ENCODE data around the gene ARHGAP44. TPM values are rescaled to one million over a fixed set of nuclear protein-coding genes. Genes with fewer than 3 reads are reported as not detected.
A peak's percentile ranks its signal among the peaks of the same experiment; 100 is the strongest.

The ARHGAP44 gene
- total RNA-seq, 2 experiments from 2014 or later = not detected

DNA sequence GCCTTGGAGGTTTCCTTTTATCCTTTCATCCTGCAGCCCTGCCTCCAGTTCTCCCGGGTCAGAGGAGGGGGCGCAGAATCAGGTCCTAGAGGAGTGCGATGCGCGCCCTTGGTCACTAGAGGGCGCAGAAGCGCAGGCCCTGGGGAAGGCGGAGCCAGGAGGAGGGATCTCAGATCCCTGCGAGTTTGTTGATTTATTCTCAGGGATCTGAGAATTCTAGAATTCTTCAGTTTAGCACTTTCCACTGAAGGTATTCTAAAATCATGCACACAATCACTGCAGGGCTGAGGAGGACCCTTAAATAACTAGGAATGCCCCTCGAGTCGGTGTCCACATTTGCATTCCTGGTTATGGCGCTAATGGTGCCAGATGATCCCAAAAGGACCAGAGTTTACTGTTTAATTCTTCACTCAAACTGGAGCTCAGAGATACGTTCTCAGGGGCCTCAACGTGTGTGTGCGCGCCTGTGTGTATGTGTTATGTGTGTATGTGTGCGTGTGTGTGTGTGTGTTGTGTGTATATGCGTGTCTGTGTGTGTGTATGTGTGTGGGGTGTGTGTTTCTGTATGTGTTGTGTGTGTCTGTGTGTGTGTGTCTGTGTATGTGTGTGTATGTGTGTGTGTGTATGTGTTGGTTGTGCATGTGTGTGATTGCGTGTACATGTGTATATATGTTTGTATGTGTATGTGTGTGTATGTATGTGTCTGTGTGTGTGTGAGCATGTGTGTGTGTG lies 235.4 kb downstream of the ARHGAP44 start:
- no peaks in the 10 kb centered on the region for H3K9me3 Mint-ChIP-seq
- TF ChIP-seq, protein P1, sequence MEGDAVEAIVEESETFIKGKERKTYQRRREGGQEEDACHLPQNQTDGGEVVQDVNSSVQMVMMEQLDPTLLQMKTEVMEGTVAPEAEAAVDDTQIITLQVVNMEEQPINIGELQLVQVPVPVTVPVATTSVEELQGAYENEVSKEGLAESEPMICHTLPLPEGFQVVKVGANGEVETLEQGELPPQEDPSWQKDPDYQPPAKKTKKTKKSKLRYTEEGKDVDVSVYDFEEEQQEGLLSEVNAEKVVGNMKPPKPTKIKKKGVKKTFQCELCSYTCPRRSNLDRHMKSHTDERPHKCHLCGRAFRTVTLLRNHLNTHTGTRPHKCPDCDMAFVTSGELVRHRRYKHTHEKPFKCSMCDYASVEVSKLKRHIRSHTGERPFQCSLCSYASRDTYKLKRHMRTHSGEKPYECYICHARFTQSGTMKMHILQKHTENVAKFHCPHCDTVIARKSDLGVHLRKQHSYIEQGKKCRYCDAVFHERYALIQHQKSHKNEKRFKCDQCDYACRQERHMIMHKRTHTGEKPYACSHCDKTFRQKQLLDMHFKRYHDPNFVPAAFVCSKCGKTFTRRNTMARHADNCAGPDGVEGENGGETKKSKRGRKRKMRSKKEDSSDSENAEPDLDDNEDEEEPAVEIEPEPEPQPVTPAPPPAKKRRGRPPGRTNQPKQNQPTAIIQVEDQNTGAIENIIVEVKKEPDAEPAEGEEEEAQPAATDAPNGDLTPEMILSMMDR (IDR thresholded peaks at IDR 0.05) = peak; percentile 98
- peaks cover 6% of the 10 kb centered on the region for H3K4me1 Mint-ChIP-seq (ENCODE audit: low read depth)
- Histone ChIP-seq H3K36me3 (ENCODE audit: insufficient read depth, low read length) (no peaks in the 10 kb centered on the region), H3K9me3 (ENCODE audit: control insufficient read depth in 1 of 2, insufficient read depth in 1 of 2, low read length in 2 of 2) (no peaks in the 10 kb centered on the region), H3K27me3 (ENCODE audit: control insufficient read depth in 1 of 2, insufficient read depth in 2 of 2, low read length in 2 of 2) (no peaks in the 10 kb centered on the region), H3K4me1 (ENCODE audit: insufficient read depth, low read length) (peaks cover 9% of the 10 kb centered on the region), H3K4me3 (ENCODE audit: low read length) (peak overlapping the region; percentile 16), H3K27ac (ENCODE audit: low read depth in 1 of 2, low read length in 2 of 2) (no peak overlapping the region)
- intact Hi-C loops (cut with DNase I, micrococcal nuclease) = loop anchor here in 1 of 2 experiments (10.0 kb wide), 2 partner anchors 1040 to 1180 kb away; partner anchors contain the start of gene COX10
- no peaks in the 10 kb centered on the region for H3K36me3 Mint-ChIP-seq (ENCODE audit: low read depth)
- H3K4me3 Mint-ChIP-seq = no peak overlapping the region
- POLR2A ChIA-PET = no interaction called here
- DNase-seq (peak; percentile 39 to 82 (median 54)), ATAC-seq (ENCODE audit: poor library complexity) (peak; percentile 100)
- CTCF ChIA-PET = no interaction called here
- no peak overlapping the region for H3K27ac Mint-ChIP-seq
- peaks cover 17% of the 10 kb centered on the region for H3K27me3 Mint-ChIP-seq

DNA sequence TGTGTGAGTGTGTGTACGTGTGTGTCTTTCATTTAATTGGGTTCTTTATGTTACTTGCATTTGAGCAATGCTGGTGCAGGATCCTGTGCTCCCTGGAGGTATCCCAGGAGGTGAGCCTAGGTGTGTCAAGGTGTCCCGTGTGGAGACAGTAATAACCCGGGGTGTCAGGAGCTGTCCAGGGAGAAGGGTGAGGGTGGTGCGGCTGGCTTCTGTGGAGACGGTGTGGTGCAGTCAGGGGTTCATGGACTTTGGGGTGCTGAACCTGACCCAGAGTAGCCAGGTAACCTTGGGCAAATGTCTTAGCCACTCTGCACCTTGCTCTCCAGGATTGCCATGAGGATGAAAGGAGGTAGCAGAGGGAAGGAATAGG lies 235.9 kb downstream of the ARHGAP44 start:
- H3K27me3 Mint-ChIP-seq = peaks cover 17% of the 10 kb centered on the region
- intact Hi-C loops (cut with DNase I, micrococcal nuclease) = loop anchor here in 1 of 2 experiments (10.0 kb wide), 2 partner anchors 1040 to 1180 kb away; partner anchors contain the start of gene COX10
- DNase-seq (no peak), ATAC-seq (ENCODE audit: poor library complexity) (no peak)
- peaks cover 9% of the 10 kb centered on the region for H3K4me1 ChIP-seq (ENCODE audit: insufficient read depth, low read length)
- TF ChIP-seq, protein P1 (IDR thresholded peaks at IDR 0.05) = no peak
- no peak overlapping the region for H3K27ac ChIP-seq (ENCODE audit: low read depth in 1 of 2, low read length in 2 of 2)
- no peaks in the 10 kb centered on the region for H3K9me3 Mint-ChIP-seq
- ChIA-PET POLR2A (no interaction called here), CTCF (no interaction called here)
- no peaks in the 10 kb centered on the region for H3K27me3 ChIP-seq (ENCODE audit: control insufficient read depth in 1 of 2, insufficient read depth in 2 of 2, low read length in 2 of 2)
- H3K4me3 Mint-ChIP-seq = no peak overlapping the region
- no peaks in the 10 kb centered on the region for H3K36me3 Mint-ChIP-seq (ENCODE audit: low read depth)
- H3K36me3 ChIP-seq (ENCODE audit: insufficient read depth, low read length) = no peaks in the 10 kb centered on the region
- no peaks in the 10 kb centered on the region for H3K9me3 ChIP-seq (ENCODE audit: control insufficient read depth in 1 of 2, insufficient read depth in 1 of 2, low read length in 2 of 2)
- no peak overlapping the region for H3K4me3 ChIP-seq (ENCODE audit: low read length)
- no peak overlapping the region for H3K27ac Mint-ChIP-seq
- H3K4me1 Mint-ChIP-seq (ENCODE audit: low read depth) = peaks cover 6% of the 10 kb centered on the region

DNA sequence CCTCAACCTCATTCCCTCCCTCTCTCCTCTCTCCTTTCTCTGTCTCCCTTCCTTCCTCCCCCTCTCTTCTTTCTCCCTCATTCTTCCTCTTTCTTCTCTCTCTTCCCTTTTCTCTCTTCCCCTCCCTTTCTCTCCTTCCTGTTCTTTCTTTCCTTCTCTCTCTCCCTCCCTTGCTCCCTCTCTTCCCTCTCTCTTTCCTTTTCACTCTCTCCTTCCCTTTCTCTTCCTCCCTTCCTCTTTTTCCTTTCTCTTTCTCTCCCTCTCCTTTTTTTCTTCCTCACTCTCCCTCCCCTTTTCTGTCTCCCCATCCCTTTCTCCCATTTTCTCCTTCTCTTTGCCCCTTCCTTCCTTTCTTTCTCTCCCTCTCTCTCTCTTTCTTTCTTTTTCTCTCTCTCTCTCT lies 236.4 kb downstream of the ARHGAP44 start:
- no peaks in the 10 kb centered on the region for H3K9me3 ChIP-seq (ENCODE audit: control insufficient read depth in 1 of 2, insufficient read depth in 1 of 2, low read length in 2 of 2)
- H3K36me3 ChIP-seq (ENCODE audit: insufficient read depth, low read length) = no peaks in the 10 kb centered on the region
- H3K4me3 Mint-ChIP-seq = no peak overlapping the region
- POLR2A ChIA-PET = no interaction called here
- intact Hi-C loops (cut with DNase I, micrococcal nuclease) = loop anchor here in 1 of 2 experiments (10.0 kb wide), 2 partner anchors 1039 to 1179 kb away; partner anchors contain the start of gene COX10
- H3K36me3 Mint-ChIP-seq (ENCODE audit: low read depth) = no peaks in the 10 kb centered on the region
- peaks cover 9% of the 10 kb centered on the region for H3K4me1 ChIP-seq (ENCODE audit: insufficient read depth, low read length)
- H3K4me1 Mint-ChIP-seq (ENCODE audit: low read depth) = peaks cover 6% of the 10 kb centered on the region
- no peak for ATAC-seq (ENCODE audit: poor library complexity)
- no peaks in the 10 kb centered on the region for H3K27me3 ChIP-seq (ENCODE audit: control insufficient read depth in 1 of 2, insufficient read depth in 2 of 2, low read length in 2 of 2)
- no peak overlapping the region for H3K27ac Mint-ChIP-seq
- CTCF ChIA-PET = no interaction called here
- H3K27me3 Mint-ChIP-seq = peaks cover 17% of the 10 kb centered on the region
- H3K9me3 Mint-ChIP-seq = no peaks in the 10 kb centered on the region
- DNase-seq = no peak
- H3K27ac ChIP-seq (ENCODE audit: low read depth in 1 of 2, low read length in 2 of 2) = no peak overlapping the region
- H3K4me3 ChIP-seq (ENCODE audit: low read length) = no peak overlapping the region
- TF ChIP-seq, protein P1 (IDR thresholded peaks at IDR 0.05) = no peak

Data from CD4-positive, alpha-beta T cell (primary cell).